ENCODE data around the gene CNKSR3. TPM values are rescaled to one million over a fixed set of nuclear protein-coding genes. Genes with fewer than 3 reads are reported as not detected.

CNKSR3 gene
- total and polyA plus RNA-seq, 2 experiments from 2014 or later: 1.9 to 5.7 TPM

- DNase-seq (ENCODE audit: low spot score): no peak
- no peak overlapping the region for H2AFZ ChIP-seq
- H3K4me3 Mint-ChIP-seq: no peak overlapping the region
- H3K79me2 ChIP-seq (replicated peaks; ENCODE audit: insufficient read depth): no peaks in the 10 kb centered on the region
- H3K4me1 Mint-ChIP-seq: no peaks in the 10 kb centered on the region
- H3K36me3 ChIP-seq (ENCODE audit: insufficient read depth): no peaks in the 10 kb centered on the region
- H3K4me1 ChIP-seq (ENCODE audit: insufficient read depth): no peaks in the 10 kb centered on the region
- no peaks in the 10 kb centered on the region for H3K27me3 ChIP-seq (ENCODE audit: insufficient read depth)
- H3K9me3 Mint-ChIP-seq: no peaks in the 10 kb centered on the region
- no peak for TF ChIP-seq ZNF331 (CRISPR knock-in tag; IDR thresholded peaks at IDR 0.05; ENCODE audit: low read depth)
- TF ChIP-seq JUNB (IDR thresholded peaks at IDR 0.05; ENCODE audit: unreplicated experiment): no peak
- no peak for TF ChIP-seq ETS1 (IDR thresholded peaks at IDR 0.05)
- TF ChIP-seq CTCF (conservative IDR thresholded peaks at IDR 0.05; ENCODE audit: low read depth in 2 of 2): no peak
- no peak for TF ChIP-seq CREB1 (CRISPR knock-in tag; IDR thresholded peaks at IDR 0.05; ENCODE audit: low read depth)
- TF ChIP-seq REST (IDR thresholded peaks at IDR 0.05; ENCODE audit: unreplicated experiment): no peak
- no peak for TF ChIP-seq EZH2phosphoT487 (IDR thresholded peaks at IDR 0.05; ENCODE audit: unreplicated experiment)
- no peak for TF ChIP-seq POLR2AphosphoS5 (IDR thresholded peaks at IDR 0.05; ENCODE audit: low read depth)
- TF ChIP-seq EZH2 (IDR thresholded peaks at IDR 0.05; ENCODE audit: low read depth, unreplicated experiment): no peak
- no peak for ATAC-seq
- H3K27ac Mint-ChIP-seq: no peak overlapping the region
- no peak overlapping the region for H3K27ac ChIP-seq (ENCODE audit: low read depth)
- H3F3A ChIP-seq (replicated peaks; ENCODE audit: low read depth): no peaks in the 10 kb centered on the region
- no peaks in the 10 kb centered on the region for H3K27me3 Mint-ChIP-seq (ENCODE audit: insufficient read depth, low read depth, poor library complexity)
- no peaks in the 10 kb centered on the region for H3K36me3 Mint-ChIP-seq (ENCODE audit: low read depth)
- 0 out of 2 replicates have a peak, but pooled peaks cover 11% of the 10 kb centered on the region for H3K9me2 ChIP-seq (ENCODE audit: insufficient read depth)
- H3K4me3 ChIP-seq: no peak overlapping the region
- no peak overlapping the region for H3K4me2 ChIP-seq
- H4K20me1 ChIP-seq (replicated peaks; ENCODE audit: insufficient read depth): no peaks in the 10 kb centered on the region
Observed at GRCh38 chr6:154388803-154389202, 121.7 kb downstream of the CNKSR3 start.

Measured in GM23338 (cell line).